IPS-NIHi11 (cell line): ENCODE results near the gene PITHD1.
"Not testable (repeated sequence)": the region's sequence is repeated elsewhere in the genome, so short reads cannot be mapped to it uniquely, and the experiment has no call there.

Source experiments
- DNase-seq: peaks from one replicate; pipeline ENCODE4 v3.0.0; 2012; ENCODE audit warnings: mixed read lengths, low spot score

The PITHD1 gene

DNA sequence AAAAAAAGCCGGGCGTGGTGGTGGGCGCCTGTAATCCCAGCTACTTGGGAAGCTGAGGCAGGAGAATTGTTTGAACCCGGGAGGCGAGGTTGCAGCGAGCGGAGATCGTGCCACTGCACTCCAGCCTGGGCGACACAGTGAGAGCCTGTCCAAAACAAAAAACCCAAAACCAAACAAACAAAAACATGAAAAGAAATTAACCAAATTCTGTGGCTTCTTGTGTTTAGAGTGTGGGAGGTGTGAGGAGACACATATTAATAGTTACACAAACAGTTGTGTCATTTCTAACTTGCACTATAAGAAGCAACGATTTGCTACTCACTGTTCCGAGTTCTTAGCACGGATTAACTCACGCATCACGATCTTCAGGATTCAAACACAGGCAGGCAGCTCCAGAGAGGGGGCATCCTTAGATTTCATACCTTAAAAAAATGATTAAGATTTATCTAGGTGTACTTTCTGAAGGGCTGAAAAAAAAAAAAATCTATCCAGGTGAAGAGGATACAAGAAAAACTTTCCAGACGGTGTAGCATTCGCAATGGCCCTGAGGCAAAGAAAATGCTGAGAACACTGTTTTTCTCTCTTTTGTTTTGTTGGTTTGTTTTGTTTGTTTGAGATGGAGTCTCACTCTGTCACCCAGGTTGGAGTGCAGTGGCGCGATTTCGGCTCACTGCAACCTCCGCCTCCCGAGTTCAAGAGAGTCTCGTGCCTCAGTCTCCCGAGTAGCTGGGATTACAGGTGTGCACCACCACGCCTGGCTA is 47.7 kb downstream of the PITHD1 start:
- DNase-seq, result no peak

- not testable (repeated sequence) for DNase-seq
These were observed 48.4 kb downstream of the PITHD1 start for GRCh38 chr1:23826590-23826989.

DNA sequence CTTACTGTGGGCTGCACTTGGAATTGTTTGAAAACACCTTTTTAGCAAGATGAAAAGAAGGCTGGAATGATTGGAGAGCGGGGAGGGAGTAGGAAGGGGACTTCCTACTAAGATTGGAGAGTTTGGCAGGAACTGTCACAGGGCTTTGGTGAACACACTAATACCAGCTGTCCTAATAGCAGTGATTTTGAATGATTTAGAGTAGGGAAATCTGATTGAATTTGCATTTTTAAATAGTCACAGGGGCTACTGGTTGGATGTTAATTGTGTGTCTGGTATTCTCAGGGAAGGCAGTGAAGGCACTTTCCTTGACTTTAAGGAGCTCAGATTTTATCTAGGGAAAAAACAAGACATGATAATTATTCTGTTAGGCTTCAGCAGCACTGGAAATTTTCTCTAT is 49.5 kb downstream of the PITHD1 start:
- DNase-seq, result no peak

- not testable (repeated sequence) for DNase-seq
These were observed 55.9 kb downstream of the PITHD1 start for GRCh38 chr1:23834156-23834555.

GRCh38 chr1:23836037-23836436 is 57.8 kb downstream of the PITHD1 start:
- DNase-seq, result no peak
